ENCODE data around the gene SLC35F3.

Gene SLC35F3

DNA sequence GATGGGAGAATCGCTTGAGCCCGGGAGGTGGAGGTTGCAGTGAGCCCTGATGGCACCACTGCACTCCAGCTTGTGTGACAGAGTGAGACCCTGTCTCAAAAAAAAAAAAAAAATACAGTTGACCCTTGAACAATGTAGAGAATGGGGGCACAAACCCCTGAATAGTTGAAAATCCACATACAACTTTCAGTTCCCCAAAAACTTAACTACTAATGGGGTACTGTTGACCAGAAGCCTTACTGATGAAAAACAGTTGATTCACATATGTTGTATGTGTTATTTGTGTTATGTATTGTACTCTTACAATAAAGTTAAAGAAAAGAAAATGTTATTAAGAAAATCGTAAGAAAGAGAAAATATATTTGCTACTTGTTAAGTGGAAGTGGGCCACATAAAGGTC is 417.6 kb downstream of the SLC35F3 start:
- TF ChIP-seq ZNF274 (IDR thresholded peaks at IDR 0.05; ENCODE audit: low read depth, low read length), result no peak

DNA sequence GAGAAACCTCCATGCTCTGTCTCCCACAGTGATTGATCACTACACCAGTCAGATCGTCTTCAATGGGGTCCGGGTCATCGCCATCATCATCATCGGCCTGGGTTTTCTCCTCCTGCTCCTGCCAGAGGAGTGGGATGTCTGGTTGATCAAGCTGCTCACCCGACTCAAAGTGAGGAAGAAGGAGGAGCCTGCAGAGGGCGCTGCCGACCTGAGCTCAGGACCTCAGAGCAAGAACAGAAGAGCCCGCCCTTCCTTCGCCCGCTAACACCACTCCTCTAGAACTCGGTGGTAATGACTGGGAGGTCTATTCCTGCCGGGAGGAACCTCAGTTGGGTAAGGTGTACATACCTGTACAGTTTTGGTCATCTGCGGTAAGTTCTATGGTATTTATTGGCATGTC is 418.5 kb downstream of the SLC35F3 start:
- no peak for TF ChIP-seq ZNF274 (IDR thresholded peaks at IDR 0.05; ENCODE audit: low read depth, low read length)
- no peak overlapping the region for H3K4me3 ChIP-seq (ENCODE audit: low read length)

More for the DNA sequence above, 417.6 kb downstream of the SLC35F3 start:
- H3K4me3 ChIP-seq (ENCODE audit: low read length), result no peak overlapping the region

DNA sequence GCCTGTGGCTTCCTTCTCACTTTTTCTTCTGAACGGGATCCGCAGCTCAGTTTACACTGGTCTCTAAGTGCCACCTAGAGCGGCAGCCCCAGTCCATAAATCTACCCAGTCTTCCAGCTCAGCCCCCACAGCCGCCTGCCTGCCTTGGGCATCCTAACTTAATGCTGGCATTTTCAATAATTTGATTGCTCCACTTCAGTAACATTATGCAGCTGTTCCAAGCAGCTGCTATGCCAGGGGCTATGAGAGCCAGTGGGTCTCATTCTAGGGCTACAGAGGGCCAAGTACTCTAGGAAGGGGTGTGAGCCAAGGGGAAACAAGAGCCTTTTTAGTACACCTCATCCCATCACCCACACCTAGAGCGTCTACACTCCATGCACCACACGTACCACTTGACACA is 420.3 kb downstream of the SLC35F3 start:
- TF ChIP-seq ZNF274 (IDR thresholded peaks at IDR 0.05; ENCODE audit: low read depth, low read length), result no peak
- H3K4me3 ChIP-seq (ENCODE audit: low read length), result no peak overlapping the region

DNA sequence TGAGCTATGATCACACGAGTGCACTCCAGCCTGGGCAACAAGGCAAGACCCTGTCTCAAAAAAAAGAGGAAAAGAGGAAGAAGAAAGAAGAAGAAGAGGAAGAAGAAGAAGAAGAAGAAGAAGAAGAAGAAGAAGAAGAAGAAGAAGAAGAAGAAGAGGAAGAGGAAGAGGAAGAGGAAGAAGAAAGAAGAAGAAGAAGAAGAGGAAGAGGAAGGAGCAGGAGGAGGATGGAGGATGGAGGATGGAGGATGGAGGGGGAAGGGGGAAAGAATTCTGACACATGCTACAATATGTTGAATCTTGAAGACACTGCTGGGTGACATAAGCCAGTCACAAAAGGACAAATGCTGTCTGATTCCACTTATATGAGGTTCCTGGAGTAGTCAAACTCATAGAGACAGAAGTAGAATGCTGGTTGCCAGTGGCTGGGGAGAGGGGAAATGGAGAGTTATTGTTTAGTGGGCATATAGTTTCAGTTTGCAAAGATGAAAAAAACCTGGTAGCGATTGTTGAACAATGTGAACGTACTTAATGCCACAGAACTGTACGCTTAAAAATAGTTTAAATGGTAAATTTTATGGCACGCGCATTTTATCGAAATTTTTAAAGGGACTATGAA is 421.5 kb downstream of the SLC35F3 start:
- H3K4me3 ChIP-seq (ENCODE audit: low read length), result peak overlapping the region; percentile 69
- no peak for TF ChIP-seq ZNF274 (IDR thresholded peaks at IDR 0.05; ENCODE audit: low read depth, low read length)

DNA sequence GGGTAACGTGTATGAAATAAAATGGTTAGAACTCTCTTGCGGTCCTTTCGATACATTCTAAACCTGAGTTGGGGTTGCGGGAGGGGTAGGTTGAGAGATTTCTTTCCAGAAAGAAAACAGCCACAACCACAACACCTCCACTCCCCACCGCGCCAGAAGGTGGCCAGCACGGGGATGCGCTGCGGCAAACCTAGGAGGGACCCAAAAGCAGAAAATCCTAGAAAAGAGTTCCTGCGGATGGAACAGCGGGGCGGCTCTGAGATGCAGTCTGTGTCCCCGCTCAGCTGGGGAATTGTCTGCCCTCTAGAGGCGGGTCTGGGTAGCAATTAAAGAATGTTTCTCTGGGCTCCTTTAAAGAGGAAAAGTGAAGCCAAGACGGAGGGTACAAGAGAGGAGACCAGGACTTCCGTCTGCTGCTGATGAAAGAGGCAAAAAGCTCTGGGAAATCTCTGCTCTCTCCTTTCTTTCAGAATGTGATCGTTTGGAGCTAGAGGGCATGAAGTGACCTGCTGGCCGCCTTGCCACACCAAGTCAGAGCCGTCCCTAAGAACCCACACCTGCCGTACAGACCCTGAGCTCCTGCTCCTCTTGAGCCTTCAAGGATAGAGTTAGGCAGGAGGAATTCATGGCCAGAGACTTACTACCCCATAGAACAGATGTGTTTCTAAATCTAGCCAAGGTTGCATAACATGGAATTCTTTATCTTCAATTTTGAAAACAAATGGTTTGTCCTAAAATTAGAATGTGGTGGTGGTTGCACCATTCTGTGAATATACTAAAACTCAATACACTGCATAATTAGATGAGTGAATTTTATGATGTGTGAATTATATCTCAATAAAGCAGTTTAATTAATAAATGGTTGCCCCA is 422.3 kb downstream of the SLC35F3 start:
- peak overlapping the region; percentile 69 for H3K4me3 ChIP-seq (ENCODE audit: low read length)
- no peak for TF ChIP-seq ZNF274 (IDR thresholded peaks at IDR 0.05; ENCODE audit: low read depth, low read length)

DNA sequence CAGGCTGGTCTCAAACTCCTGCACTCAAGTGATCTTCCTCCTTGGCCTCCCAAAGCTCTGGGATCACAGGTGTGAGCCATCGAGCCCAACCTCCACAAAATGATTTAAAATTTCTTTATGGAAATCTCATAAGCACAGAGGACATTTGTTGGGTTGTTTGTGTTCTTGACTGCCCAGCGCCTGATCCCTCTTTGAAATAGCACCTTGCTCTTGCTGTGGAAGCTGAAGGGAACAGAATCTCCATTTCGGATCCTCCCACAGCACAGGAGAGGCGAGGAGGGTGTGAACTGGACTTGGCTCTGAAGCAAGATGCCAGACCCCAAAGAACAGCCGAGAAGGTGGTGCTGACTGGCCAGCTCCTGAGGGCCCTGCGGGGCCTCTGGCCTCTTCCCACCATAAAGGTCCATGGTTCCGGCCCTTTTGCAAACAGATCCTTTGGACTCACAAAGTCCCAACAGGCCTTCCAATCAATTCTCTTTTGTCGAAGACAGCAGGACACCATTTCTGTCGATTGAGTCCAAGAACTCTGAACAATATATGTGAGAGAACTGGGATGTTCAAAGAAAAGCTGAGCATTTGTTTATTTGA is 423.2 kb downstream of the SLC35F3 start:
- TF ChIP-seq ZNF274 (IDR thresholded peaks at IDR 0.05; ENCODE audit: low read depth, low read length), result no peak
- H3K4me3 ChIP-seq (ENCODE audit: low read length), result no peak overlapping the region

DNA sequence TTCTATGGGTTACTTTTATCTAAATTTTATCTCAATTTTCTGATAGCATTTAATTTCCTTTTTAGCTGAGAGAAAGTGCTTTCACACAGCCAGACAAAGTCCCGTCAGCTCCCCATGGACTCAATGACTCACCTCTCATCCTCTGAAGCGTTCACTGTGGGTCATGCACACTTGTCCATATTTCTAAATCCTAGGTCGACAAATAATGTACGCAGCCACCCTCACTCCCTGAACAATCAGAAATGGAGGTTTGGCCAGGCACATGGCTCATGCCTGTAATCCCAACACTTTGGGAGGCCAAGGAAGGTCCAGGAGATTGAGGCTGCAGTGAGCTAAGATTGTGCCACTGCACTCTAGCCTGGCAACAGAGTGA is 426.4 kb downstream of the SLC35F3 start:
- no peak overlapping the region for H3K4me3 ChIP-seq (ENCODE audit: low read length)
- TF ChIP-seq ZNF274 (IDR thresholded peaks at IDR 0.05; ENCODE audit: low read depth, low read length), result no peak

DNA sequence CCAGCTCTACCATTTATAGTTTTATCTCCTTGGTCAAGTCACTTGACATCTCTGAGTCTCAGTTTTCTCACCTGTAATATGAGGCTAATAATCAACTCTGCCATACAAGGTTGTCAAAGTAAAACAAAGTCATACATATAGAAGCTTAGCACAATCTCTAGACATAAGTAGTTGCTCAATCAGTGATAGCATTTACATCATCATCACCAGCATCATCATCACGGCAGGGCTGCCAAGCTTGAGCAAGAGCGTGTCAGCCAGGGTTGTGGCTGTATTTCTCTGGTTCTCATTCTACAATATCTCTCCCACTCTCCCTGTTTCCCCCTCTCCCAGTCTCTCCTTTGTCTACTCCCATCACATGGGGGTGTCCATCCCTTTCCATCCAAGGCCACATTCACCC is 427.0 kb downstream of the SLC35F3 start:
- H3K4me3 ChIP-seq (ENCODE audit: low read length), result no peak overlapping the region
- TF ChIP-seq ZNF274 (IDR thresholded peaks at IDR 0.05; ENCODE audit: low read depth, low read length), result no peak

DNA sequence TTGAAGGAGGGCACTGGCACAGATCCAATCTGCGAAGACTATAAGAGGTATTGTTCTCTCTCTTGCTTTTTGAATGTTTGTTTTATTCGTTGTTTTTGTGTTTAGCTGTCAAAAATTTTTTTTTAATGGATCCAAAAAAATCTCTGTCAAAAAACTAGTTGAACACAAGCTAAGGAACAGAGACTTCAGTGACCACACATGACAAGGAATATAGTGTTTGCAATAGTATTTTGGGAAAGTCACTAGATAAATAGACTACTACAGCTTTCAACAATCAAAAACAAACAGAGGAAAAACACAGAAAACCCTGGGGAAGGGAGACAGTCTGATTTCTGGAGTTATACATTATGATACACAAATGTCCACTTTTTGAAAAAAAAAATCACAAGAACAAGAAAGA is 431.9 kb downstream of the SLC35F3 start:
- H3K4me3 ChIP-seq (ENCODE audit: low read length), result no peak overlapping the region

DNA sequence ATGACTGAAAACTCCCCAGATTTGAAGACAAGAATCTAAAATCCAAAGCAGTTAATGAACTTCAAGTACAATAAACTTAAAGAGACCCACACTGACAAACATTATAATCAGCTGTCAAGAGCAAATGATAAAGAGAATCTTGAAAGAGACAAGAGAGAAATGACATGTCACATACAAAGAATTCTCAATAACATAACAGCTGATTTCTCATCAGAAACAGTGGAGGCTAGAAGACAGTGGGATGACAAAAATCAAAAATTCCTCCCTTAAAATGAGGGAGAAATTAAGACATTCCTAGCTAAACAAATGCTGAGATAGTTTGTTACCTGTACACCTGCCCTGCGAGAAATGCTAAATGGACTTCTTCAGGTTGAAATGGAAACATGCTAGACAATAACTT is 432.8 kb downstream of the SLC35F3 start:
- TF ChIP-seq ZNF274 (IDR thresholded peaks at IDR 0.05; ENCODE audit: low read depth, low read length), result no peak
- no peak overlapping the region for H3K4me3 ChIP-seq (ENCODE audit: low read length)

More for the DNA sequence above, 431.9 kb downstream of the SLC35F3 start:
- no peak for TF ChIP-seq ZNF274 (IDR thresholded peaks at IDR 0.05; ENCODE audit: low read depth, low read length)

DNA sequence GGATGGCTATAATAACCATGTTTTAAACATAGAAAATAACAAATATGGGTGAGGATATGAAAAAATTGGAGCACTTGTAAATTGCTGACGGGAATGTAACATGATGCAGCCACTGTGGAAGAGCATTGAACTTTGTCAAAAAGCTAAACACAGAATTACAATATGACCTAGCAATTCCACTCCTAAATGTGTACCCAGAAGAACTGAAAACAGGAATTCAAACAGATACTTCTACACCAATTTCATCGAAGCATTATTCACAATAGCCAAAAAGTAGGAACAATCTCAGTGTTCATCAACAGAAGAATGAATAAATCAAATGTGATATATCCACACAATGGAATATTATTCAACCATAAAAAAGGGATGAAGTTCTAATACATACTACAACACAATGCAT is 436.1 kb downstream of the SLC35F3 start:
- no peak overlapping the region for H3K4me3 ChIP-seq (ENCODE audit: low read length)
- no peak for TF ChIP-seq ZNF274 (IDR thresholded peaks at IDR 0.05; ENCODE audit: low read depth, low read length)

DNA sequence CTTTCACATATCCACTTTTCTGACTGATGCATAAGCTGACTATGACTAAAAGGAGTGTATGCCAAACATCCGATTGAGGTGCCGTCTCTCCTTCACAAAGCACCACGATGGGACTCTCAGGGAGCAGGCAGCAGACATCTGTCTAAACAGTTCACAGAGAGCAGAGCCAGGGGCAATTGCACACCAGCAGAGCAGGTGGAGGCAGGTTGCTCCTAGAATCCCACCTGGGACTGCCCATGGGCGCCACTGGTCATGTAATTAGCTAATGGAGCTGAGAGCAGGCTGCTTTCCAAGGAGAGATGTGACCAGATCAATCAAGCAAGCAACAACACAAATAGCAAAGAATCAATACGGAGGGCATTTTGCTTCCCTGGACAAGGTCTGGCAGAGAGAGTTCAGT is 438.3 kb downstream of the SLC35F3 start:
- no peak overlapping the region for H3K4me3 ChIP-seq (ENCODE audit: low read length)
- TF ChIP-seq ZNF274 (IDR thresholded peaks at IDR 0.05; ENCODE audit: low read depth, low read length), result no peak

DNA sequence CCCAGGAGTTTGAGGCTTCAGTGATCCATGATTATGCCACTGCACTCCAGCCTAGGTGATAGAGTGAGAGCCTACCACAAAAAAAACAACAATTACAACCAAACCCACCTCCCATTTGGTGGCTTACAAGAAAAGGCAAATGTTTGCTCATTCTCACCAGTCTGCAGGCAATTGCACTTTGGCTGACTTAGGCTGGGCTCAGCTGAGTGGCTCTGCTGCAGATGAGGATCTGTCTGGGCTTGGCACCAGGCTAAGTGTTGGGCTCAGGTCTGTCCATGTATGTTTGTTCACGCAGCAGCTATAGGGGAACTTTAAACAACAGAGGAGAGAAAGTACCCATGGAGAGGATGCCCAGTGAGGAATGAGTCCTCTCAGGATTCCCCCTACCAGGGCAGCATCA is 440.8 kb downstream of the SLC35F3 start:
- TF ChIP-seq ZNF274 (IDR thresholded peaks at IDR 0.05; ENCODE audit: low read depth, low read length), result no peak
- H3K4me3 ChIP-seq (ENCODE audit: low read length), result no peak overlapping the region

DNA sequence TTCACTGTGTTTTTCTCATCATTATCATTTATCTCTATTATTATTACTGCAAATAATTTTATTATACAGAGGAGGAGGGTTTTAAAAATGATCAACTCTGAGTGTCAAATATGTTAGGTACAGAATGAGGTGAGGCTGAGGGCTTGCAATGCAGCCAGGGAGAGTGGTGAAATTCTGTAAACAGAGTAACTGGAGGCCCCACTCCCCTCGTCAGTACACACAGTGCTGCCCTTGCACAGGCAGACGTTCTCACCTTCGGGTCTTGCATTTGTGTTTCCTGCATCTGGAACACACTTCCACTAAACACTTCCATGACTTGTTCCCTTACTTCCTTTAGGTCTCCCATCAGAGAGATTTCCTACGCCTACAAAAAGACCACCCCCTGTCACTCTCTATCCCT is 444.5 kb downstream of the SLC35F3 start:
- no peak for TF ChIP-seq ZNF274 (IDR thresholded peaks at IDR 0.05; ENCODE audit: low read depth, low read length)
- H3K4me3 ChIP-seq (ENCODE audit: low read length), result no peak overlapping the region
